HUES6 (cell line): ENCODE data around the gene SFXN5.

Experiments
- H3K27ac ChIP-seq: 2 replicates; pipeline ENCODE4 v1.7.0; 2013; ENCODE audit warnings: low read depth, mild to moderate bottlenecking, low read length, inconsistent platforms
- H3K27me3 ChIP-seq: 2 replicates; pipeline ENCODE4 v1.6.1; 2013; ENCODE audit warnings: low read length; ENCODE audit not compliant: control insufficient read depth, insufficient read depth
- H3K36me3 ChIP-seq: 2 replicates; pipeline ENCODE4 v1.6.1; 2013; ENCODE audit warnings: low read length; ENCODE audit not compliant: control insufficient read depth, insufficient read depth
- H3K4me1 ChIP-seq: 2 replicates; pipeline ENCODE4 v1.6.1; 2013; ENCODE audit warnings: low read length; ENCODE audit not compliant: control insufficient read depth, insufficient read depth
- H3K4me3 ChIP-seq: 2 replicates; pipeline ENCODE4 v1.5.1; 2013; ENCODE audit warnings: low read depth, low read length
- H3K9ac ChIP-seq: one replicate; pipeline ENCODE4 v1.6.1; 2013; ENCODE audit warnings: mild to moderate bottlenecking, low read length
- H3K9me3 ChIP-seq: 2 replicates; pipeline ENCODE4 v1.6.1; 2013; ENCODE audit warnings: low read depth, low read length; ENCODE audit not compliant: control insufficient read depth, insufficient read depth

Gene SFXN5

DNA sequence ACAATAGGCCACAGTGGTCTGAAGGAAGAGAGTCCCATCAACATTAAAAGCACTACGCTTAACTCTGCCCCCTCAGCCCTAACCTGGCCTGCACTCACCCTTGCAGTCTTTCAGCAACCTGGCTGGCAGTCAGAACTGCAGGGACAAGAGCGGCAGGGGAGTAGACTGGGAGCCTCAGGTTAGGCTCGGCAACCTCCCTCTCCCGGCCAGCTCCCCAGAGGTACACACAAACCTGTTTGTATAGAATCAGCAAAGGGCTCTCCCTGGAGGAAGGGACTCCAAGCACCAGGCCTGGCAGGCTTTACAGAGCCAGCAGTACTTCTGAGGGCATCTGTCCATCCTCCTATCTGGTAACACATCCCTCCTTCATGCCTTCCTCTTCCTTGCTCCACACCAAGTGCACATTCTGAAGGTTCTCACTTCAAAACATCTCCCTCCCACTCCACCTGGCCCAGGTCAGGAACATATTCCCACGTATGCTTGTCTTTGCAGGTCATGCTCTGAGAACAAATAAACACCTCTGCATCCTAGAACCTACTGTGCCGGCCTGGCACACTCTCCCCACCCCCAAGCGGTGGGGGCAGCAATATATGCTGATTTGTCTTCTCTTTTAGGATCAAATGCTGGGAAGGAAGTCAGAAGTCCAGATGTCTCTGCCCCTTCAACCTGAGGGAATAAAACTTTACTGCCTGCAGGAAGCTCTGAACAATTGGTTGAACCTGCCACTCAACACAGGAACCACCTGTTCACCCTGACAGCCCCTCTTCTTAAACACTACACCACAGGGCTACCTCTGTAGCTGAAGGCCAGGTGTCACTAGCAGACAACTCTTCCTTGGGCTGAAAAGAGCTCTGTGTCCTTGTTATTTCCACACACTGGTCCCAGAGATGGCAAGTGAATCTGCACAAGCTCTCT, 12.6 kb upstream of the SFXN5 start:
- Histone ChIP-seq H3K36me3 (peaks cover 19% of the 10 kb centered on the region), H3K4me1 (peaks cover 12% of the 10 kb centered on the region), H3K9ac (no peak overlapping the region)

DNA sequence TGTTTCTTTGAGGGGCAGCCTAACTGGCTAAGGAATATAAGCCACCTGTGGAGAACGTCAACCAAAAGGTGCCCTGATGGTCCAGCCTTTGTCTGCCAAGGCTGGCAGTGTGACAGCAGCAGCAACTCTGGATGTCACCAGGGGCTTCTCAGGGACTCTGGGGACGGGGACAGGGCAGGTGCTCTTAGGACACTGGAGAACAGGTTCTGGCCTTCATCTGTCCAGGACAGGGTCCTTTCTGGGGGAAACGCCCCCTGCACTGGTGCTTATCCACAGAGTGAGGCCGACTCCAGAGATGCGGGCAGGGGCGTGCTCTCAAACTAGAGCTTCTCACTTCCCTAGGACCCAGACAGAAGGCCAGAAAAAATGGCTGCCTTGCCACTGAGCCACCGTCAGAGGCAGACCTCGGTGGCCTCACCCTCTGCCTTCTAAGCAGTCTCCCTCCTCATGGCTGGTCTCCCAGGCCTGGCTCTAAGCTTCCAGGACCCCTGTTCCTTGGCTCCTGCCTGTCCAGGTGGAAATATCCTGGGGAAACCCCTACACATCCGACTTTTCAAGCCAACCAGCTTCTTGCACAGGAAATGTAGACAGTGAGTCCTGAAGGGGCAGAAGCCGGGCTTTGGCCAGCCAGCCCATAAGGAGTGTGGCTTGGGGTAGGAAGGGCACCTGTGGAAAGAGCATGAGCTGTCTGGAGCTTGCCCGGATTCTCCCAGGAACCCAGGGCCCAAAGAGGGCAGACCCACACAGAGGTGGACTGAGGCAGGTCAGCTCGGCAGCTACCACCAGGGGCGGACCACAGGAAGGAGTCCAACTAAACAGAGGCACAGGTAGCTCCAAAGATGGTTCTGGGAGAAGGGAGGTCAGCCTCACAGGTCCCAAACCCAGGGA, 11.3 kb upstream of the SFXN5 start:
- H3K27ac ChIP-seq = no peak overlapping the region
- H3K4me1 ChIP-seq = peaks cover 12% of the 10 kb centered on the region
- peaks cover 8% of the 10 kb centered on the region for H3K36me3 ChIP-seq
- no peak overlapping the region for H3K9ac ChIP-seq
- H3K27me3 ChIP-seq = no peaks in the 10 kb centered on the region
- no peaks in the 10 kb centered on the region for H3K9me3 ChIP-seq
- no peak overlapping the region for H3K4me3 ChIP-seq

More for the DNA sequence above, 12.6 kb upstream of the SFXN5 start:
- Histone ChIP-seq H3K9me3 (no peaks in the 10 kb centered on the region), H3K27ac (no peak overlapping the region), H3K27me3 (no peaks in the 10 kb centered on the region), H3K4me3 (no peak overlapping the region)

DNA sequence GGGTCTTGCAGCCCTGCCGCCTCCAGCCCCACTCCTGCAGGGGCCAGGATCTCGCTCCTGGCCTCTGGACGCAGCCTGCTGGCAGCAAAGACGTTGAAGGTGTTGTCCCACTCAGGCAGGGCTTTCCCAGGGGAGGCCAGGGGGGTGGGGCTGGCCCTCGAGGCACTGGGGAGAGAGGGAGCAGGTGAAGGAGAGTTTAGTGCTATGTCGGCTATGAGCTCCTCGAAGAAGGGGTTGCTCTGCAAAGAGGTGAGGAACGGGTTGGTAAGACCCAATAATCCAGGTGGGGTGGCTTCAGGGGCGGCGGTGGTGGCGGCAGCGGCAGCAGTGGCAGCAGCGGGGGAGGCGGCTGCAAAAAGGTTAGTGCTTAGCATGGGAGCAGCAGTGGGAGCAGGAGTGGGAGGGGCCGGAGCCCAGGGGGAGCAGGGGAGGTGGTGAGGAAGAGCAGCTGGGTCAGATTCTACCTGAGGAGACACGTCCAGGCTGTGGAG, 9.7 kb upstream of the SFXN5 start:
- Histone ChIP-seq H3K27ac (no peak overlapping the region), H3K9me3 (no peaks in the 10 kb centered on the region), H3K4me1 (peaks cover 12% of the 10 kb centered on the region), H3K27me3 (no peaks in the 10 kb centered on the region), H3K36me3 (no peaks in the 10 kb centered on the region), H3K9ac (no peak overlapping the region), H3K4me3 (no peak overlapping the region; the same call in 1 of the 2 replicates)

DNA sequence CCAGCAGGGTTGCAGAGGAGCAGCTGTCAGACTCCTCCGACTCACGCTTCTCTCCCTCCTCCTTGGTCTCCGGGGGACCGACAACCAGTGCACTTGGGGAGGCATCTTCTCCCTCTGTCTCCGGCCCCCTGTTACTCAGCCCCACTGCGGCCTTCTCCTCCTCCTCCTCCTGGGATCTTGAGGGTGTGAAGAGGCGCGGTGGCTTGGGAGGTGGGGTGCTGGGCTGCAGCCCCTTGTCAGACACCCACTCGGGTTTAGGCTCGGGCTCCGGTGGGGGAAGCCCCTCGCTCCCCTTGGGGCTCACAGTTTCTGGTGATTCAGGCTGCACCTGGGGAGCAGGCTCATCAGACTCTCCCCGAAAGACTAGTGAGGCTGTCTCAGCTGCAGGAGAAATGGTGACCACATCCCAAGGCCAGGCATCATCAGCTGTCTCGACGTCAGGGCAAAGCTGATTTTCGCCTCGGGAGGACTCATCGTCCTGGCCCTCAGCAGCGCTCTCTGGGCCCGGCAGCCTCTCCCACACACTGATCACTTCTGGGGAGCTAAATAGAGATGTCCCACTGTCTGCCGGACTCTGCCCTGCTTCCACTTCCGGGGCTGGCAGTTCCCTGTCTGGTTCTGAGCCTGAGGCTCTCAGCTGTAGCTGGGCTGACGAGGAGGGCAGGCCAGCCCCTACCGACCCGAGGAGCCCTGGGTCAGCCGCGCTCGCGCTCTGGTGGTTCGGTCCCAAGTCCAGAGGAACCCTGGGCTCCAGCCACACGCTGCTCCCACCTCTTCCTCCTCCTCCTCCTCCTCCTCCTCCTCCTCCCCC, 9.0 kb upstream of the SFXN5 start:
- no peaks in the 10 kb centered on the region for H3K36me3 ChIP-seq
- H3K27ac ChIP-seq = no peak overlapping the region
- peaks cover 12% of the 10 kb centered on the region for H3K4me1 ChIP-seq
- H3K9ac ChIP-seq = no peak overlapping the region
- no peak overlapping the region for H3K4me3 ChIP-seq
- H3K27me3 ChIP-seq = no peaks in the 10 kb centered on the region
- H3K9me3 ChIP-seq = no peaks in the 10 kb centered on the region

DNA sequence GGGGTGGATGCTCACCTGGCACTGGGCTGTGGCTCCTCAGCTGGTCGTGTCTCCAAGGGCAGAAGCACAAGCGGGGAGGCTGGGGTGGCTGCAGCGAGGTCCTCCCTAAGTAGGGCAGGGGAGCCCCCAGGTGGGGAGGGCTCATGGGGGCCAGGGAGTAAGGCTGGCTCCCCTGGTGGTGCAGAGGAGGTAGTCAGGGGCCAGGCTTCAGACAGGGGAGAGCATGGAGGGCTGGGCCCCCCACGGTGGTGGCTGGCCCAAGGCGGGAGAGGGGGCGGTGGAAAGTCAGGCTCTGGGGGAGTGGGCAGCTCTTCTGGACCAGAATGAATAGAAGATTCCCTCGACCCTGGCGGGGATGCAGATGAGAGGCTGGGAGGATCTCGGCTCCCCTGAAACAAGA, 8.1 kb upstream of the SFXN5 start:
- no peaks in the 10 kb centered on the region for H3K9me3 ChIP-seq
- peaks cover 12% of the 10 kb centered on the region for H3K4me1 ChIP-seq
- H3K4me3 ChIP-seq = no peak overlapping the region
- H3K9ac ChIP-seq = no peak overlapping the region
- no peaks in the 10 kb centered on the region for H3K27me3 ChIP-seq
- H3K36me3 ChIP-seq = no peaks in the 10 kb centered on the region
- no peak overlapping the region for H3K27ac ChIP-seq

DNA sequence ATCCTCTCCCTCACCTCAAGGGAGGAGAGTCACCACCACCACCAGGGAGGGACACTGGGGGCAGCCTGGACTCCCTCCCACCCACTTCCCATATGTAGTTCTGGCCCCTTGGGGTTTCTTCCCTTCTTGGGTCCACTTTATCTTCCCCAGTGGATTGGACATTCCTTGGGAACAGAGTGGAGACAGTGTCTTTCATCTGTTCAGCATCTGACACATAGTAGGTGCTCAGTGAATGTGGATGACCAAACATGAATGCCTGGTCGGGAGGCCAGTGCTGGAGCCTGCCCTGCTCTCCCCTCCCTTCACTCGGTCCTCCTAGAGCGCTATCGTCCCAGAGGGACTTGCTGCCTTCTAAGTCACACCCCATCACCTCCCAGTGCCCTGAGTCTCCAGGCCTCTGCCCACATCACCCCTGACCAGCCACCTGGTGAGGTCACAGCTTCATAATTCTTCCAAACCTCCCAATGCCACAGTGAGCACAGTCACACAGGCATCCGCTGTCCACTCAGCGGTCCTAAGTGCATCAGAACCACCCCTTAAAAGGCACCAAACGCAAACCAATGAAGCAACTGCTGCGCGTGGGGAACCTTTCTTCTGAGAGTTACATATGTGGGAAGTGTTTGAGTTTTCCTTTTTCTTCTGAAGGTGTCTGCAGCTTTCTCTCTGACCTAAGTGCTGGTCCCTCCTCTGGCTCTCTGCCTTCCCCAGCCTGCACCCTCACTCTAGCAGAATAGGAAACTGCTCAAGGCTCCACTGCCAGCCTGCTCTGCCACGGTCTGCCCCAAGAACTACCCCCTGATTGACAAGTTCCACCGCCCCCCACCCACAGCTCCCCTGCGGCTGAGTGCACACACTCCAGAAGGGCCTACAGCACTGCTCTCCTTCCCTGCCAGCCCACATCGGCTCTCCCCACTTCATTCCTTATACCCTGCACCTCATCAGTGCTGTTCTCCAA, 7.2 kb upstream of the SFXN5 start:
- Histone ChIP-seq H3K4me3 (no peak overlapping the region), H3K9me3 (no peaks in the 10 kb centered on the region), H3K4me1 (peaks cover 12% of the 10 kb centered on the region), H3K9ac (no peak overlapping the region), H3K27me3 (no peaks in the 10 kb centered on the region), H3K27ac (no peak overlapping the region), H3K36me3 (no peaks in the 10 kb centered on the region)

DNA sequence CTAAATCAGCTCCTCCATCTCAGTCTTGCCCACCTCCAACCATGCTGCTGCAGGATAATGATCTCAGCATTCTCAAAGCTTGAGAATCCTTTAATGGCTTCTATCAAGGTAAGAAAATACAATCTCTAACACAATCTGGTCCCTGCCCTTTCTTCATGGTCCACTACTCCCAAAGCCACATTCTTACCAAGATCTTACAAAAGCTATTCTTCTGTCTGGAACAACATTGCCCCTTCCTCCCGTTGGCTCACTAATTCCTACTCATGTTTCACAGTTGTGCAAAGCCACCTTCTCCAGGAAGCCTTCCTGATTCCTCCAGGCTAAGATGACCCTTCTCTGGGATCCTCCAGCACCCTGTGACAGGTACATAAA, 5.9 kb upstream of the SFXN5 start:
- H3K27ac ChIP-seq = no peak overlapping the region
- H3K9ac ChIP-seq = no peak overlapping the region
- no peaks in the 10 kb centered on the region for H3K9me3 ChIP-seq
- no peaks in the 10 kb centered on the region for H3K27me3 ChIP-seq
- no peaks in the 10 kb centered on the region for H3K36me3 ChIP-seq
- no peak overlapping the region for H3K4me3 ChIP-seq
- peaks cover 12% of the 10 kb centered on the region for H3K4me1 ChIP-seq

DNA sequence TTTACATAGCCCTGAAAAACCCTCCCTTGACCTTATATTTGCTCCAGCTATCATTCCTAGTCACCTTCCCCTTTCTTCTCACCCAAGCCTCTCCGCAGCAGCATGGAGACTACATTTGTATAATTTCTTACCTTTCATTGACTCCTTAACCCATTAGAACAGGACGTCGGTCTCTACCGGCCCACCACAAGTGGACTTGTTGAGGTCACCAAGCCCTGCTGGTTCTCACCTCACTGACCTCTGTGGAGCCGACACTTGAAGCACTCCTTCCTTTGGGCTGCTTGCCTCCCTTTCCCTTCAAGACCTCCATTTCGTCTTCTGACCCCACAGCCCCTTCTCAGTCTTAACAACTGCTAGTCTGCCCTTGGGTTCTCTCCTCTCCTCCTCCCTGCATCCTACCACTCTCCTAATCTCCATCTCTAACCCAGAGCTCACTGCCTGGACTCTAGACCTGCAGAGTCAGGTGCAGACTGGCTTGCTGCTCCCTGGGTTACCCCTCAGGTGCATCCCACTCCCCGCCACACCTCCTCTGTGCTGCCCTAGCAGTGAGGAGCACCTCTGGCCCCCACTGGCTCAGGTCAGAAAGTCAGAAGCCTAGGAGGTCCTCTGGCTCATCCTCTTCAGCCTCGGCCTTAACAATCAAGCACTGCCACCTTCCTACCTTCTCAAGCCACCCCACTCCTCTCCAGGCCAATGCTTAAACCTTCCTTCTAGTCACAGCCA, 5.3 kb upstream of the SFXN5 start:
- H3K27me3 ChIP-seq = no peaks in the 10 kb centered on the region
- no peak overlapping the region for H3K27ac ChIP-seq
- no peak overlapping the region for H3K4me3 ChIP-seq
- H3K9ac ChIP-seq = no peak overlapping the region
- no peaks in the 10 kb centered on the region for H3K36me3 ChIP-seq
- peaks cover 17% of the 10 kb centered on the region for H3K4me1 ChIP-seq
- H3K9me3 ChIP-seq = no peaks in the 10 kb centered on the region

DNA sequence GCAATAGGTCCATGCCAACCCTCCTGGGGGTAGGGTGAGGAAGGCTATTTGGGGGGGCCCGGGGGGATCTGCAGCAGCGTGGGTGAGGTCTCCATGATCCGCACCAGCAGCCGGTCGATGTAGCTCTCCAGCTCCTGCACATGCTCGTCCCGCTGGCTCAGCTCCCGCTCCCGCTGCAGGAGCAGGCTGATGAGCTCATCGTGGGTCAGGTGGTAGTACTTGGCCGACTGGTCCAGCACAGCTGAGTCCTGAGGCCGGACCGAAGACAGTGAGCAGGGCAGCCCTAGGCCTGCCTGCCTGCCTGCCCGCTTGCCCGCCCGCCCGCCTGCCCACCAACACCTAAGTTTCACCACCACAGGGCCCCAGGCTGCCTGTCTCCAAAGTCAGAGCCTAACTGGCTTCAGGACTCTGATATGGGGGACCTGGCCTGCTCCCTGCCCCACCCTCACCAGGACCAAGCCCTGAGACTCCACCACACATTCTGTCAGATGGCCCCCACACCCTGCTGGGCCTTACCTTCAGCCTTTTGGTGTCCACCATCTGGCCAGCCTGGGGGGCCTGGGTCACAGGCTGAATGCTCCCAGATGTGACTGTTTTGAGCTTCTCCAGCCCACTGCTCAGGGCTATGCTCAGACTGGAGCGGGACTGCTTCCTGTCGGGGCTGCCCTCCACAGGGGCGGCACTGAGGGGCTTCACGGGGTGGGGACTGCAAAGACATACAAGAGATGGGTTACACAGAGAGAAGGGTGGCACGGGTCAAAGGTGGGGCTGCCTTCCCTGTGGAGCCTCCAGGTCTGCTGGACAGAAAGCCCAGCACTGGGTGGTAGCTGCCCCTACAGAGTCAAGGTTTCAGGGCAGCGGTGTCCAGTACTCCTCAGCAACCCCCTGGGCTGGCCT, 4.2 kb upstream of the SFXN5 start:
- Histone ChIP-seq H3K27ac (no peak overlapping the region), H3K9me3 (no peaks in the 10 kb centered on the region), H3K4me3 (no peak overlapping the region), H3K9ac (no peak overlapping the region), H3K4me1 (peaks cover 6% of the 10 kb centered on the region; the same call in 1 of the 2 replicates), H3K36me3 (no peaks in the 10 kb centered on the region), H3K27me3 (no peaks in the 10 kb centered on the region)
